Right cardiac atrium (tissue), 5 donors: ENCODE data around the gene FAM222B. TPM values are rescaled to one million over a fixed set of nuclear protein-coding genes. Genes with fewer than 3 reads are reported as not detected.

ENCODE experiments used
- ATAC-seq, 2 donors: fragments of 200-7000 bp; cut with Tn5 transposase; one replicate each; pipeline versions ENCODE4 v1.8.0 to v1.9.1; 2020; ENCODE audit warnings: moderate library complexity in 2 of 2, mild to moderate bottlenecking in 1 of 2
- DNase-seq, 3 donors: peaks; one replicate each; pipeline ENCODE4 v3.0.0-alpha.2; 2020
- H3K27ac ChIP-seq: one replicate; pipeline ENCODE4 v1.5.1; 2013; ENCODE audit warnings: mild to moderate bottlenecking, low read length, control low read depth, moderate library complexity
- H3K27me3 ChIP-seq: one replicate; pipeline ENCODE4 v1.6.1; 2013; ENCODE audit not compliant: control insufficient read depth, insufficient read depth
- H3K4me1 ChIP-seq: one replicate; pipeline ENCODE4 v1.6.1; 2013; ENCODE audit warnings: low read length; ENCODE audit not compliant: control insufficient read depth, insufficient read depth
- H3K4me3 ChIP-seq: one replicate; pipeline ENCODE4 v1.5.1; 2013; ENCODE audit warnings: low read length, control low read depth
- H3K9me3 ChIP-seq: one replicate; pipeline ENCODE4 v1.6.1; 2013; ENCODE audit warnings: low read length; ENCODE audit not compliant: control insufficient read depth
- WGBS: extraction: QIAGEN DNeasy Blood & Tissue Kit; methylation state at CpG from one replicate; pipeline ENCODE4 v1.1.7; 2013; 5-methylcytosine and 5-hydroxymethylcytosine counted together
- intact Hi-C, 4 donors: fragments of 100-400 bp; cut with DNase I; formaldehyde crosslinking; loops; one replicate each; pipeline versions ENCODE4 v1.11.0 to v1.14.0; 2022 to 2023
- polyA plus RNA-seq: library from polyadenylated mRNA; stranded (reverse); fragments of 200-250 nt; gene quantifications from one replicate; pipeline ENCODE4 v1.2.3, GENCODE V29; 2013
- total RNA-seq, 4 donors: library from RNA; stranded (reverse); fragmentation: NEBNext Ultra II Directional; extraction: Animal tissue kit (Norgen Biotek cat#: 25700); gene quantifications; one replicate each; pipeline ENCODE4 v1.2.1, GENCODE V29; 2021
- donor health status: healthy with polysubstance abuse.
- donor health status: DM: no; HTN: yes; CAD: no.
- donor health status: DM: no; HTN: no; CAD: no.
- donor health status: DM: no; HTN: yes; CAD: no; lungs with severe emphysema.
- donor health status: DM: yes; HTN: yes; CAD: no.

FAM222B gene
- total and polyA plus RNA-seq, 5 donors = 11.9 to 19.6 (median 17.8) TPM

- 77% methylated on average over 6 of the region's 6 CpGs for WGBS
- ATAC-seq = peak; percentile 26 to 58
- intact Hi-C loops = no loop called here
These were observed 28.5 kb upstream of the FAM222B start for GRCh38 chr17:28871056-28871579.

GRCh38 chr17:28867276-28867675 is 24.7 kb upstream of the FAM222B start:
- no peak for ATAC-seq
- H3K4me1 ChIP-seq = no peaks in the 10 kb centered on the region
- no peak overlapping the region for H3K27ac ChIP-seq
- 85% methylated on average over 7 of the region's 7 CpGs for WGBS
- DNase-seq = no peak
- no peaks in the 10 kb centered on the region for H3K27me3 ChIP-seq
- intact Hi-C loops = no loop called here
- no peaks in the 10 kb centered on the region for H3K9me3 ChIP-seq
- H3K4me3 ChIP-seq = no peak overlapping the region

More at GRCh38 chr17:28871056-28871579, 28.5 kb upstream of the FAM222B start:
- H3K9me3 ChIP-seq = no peaks in the 10 kb centered on the region
- no peak for DNase-seq
- no peak overlapping the region for H3K4me3 ChIP-seq
- no peaks in the 10 kb centered on the region for H3K27me3 ChIP-seq
- H3K27ac ChIP-seq = no peak overlapping the region
- H3K4me1 ChIP-seq = no peaks in the 10 kb centered on the region

GRCh38 chr17:28865946-28866752 is 23.6 kb upstream of the FAM222B start:
- peak in 1 of 2 donors; percentile 62 for ATAC-seq

GRCh38 chr17:28864991-28865849 is 22.6 kb upstream of the FAM222B start:
- DNase-seq (peak; percentile 67 to 81 (median 70)), ATAC-seq (peak; percentile 88 to 97)
- intact Hi-C loops = no loop called here
- H3K9me3 ChIP-seq = no peaks in the 10 kb centered on the region
- H3K4me3 ChIP-seq = no peak overlapping the region
- no peaks in the 10 kb centered on the region for H3K4me1 ChIP-seq
- 69% methylated on average over 11 of the region's 11 CpGs for WGBS
- no peak overlapping the region for H3K27ac ChIP-seq
- H3K27me3 ChIP-seq = no peaks in the 10 kb centered on the region

More at GRCh38 chr17:28865946-28866752, 23.6 kb upstream of the FAM222B start:
- Histone ChIP-seq H3K27me3 (no peaks in the 10 kb centered on the region), H3K4me3 (no peak overlapping the region), H3K27ac (no peak overlapping the region), H3K9me3 (no peaks in the 10 kb centered on the region), H3K4me1 (no peaks in the 10 kb centered on the region)
- 85% methylated on average over 13 of the region's 13 CpGs for WGBS
- intact Hi-C loops = no loop called here
- DNase-seq = no peak

GRCh38 chr17:28863953-28864352 is 21.4 kb upstream of the FAM222B start:
- H3K9me3 ChIP-seq = no peaks in the 10 kb centered on the region
- no peak for ATAC-seq
- 92% methylated on average over 1 of the region's 1 CpG for WGBS
- no peak overlapping the region for H3K27ac ChIP-seq
- no peak for DNase-seq
- no peaks in the 10 kb centered on the region for H3K4me1 ChIP-seq
- H3K27me3 ChIP-seq = no peaks in the 10 kb centered on the region
- no peak overlapping the region for H3K4me3 ChIP-seq
- intact Hi-C loops = no loop called here

- Histone ChIP-seq H3K27ac (no peak overlapping the region), H3K4me3 (no peak overlapping the region), H3K9me3 (no peaks in the 10 kb centered on the region), H3K27me3 (no peaks in the 10 kb centered on the region), H3K4me1 (no peaks in the 10 kb centered on the region)
- DNase-seq (no peak), ATAC-seq (no peak)
- intact Hi-C loops = no loop called here
- 96% methylated on average over 3 of the region's 3 CpGs for WGBS
These were observed 20.0 kb upstream of the FAM222B start for GRCh38 chr17:28862561-28862960.

GRCh38 chr17:28861393-28862203 is 19.0 kb upstream of the FAM222B start:
- no peak overlapping the region for H3K27ac ChIP-seq
- H3K9me3 ChIP-seq = no peaks in the 10 kb centered on the region
- H3K27me3 ChIP-seq = no peaks in the 10 kb centered on the region
- WGBS = 65% methylated on average over 8 of the region's 8 CpGs
- no peaks in the 10 kb centered on the region for H3K4me1 ChIP-seq
- intact Hi-C loops = no loop called here
- no peak overlapping the region for H3K4me3 ChIP-seq
- ATAC-seq (no peak), DNase-seq (no peak)

GRCh38 chr17:28860363-28860808 is 17.8 kb upstream of the FAM222B start:
- no peak for DNase-seq
- Histone ChIP-seq H3K4me1 (peaks cover 2% of the 10 kb centered on the region), H3K27me3 (no peaks in the 10 kb centered on the region), H3K4me3 (no peak overlapping the region), H3K27ac (no peak overlapping the region), H3K9me3 (no peaks in the 10 kb centered on the region)
- ATAC-seq = no peak
- 91% methylated on average over 4 of the region's 4 CpGs for WGBS
- intact Hi-C loops = no loop called here

GRCh38 chr17:28858801-28859355 is 16.3 kb upstream of the FAM222B start:
- DNase-seq = no peak
- H3K9me3 ChIP-seq = no peaks in the 10 kb centered on the region
- no peak overlapping the region for H3K27ac ChIP-seq
- no peak for ATAC-seq
- intact Hi-C loops = no loop called here
- no peaks in the 10 kb centered on the region for H3K27me3 ChIP-seq
- 45% methylated on average over 2 of the region's 2 CpGs for WGBS
- H3K4me3 ChIP-seq = no peak overlapping the region
- peaks cover 2% of the 10 kb centered on the region for H3K4me1 ChIP-seq
